Lung (tissue), 12 donors: ENCODE data around the gene FUT9. TPM values are rescaled to one million over a fixed set of nuclear protein-coding genes. Genes with fewer than 3 reads are reported as not detected.

ENCODE experiments used
- ATAC-seq: fragments of 200-7000 bp; cut with Tn5 transposase; one replicate; pipeline ENCODE4 v1.9.1; 2020; ENCODE audit warnings: moderate number of reproducible peaks; ENCODE audit not compliant: insufficient read depth, low FRiP score
- DNase-seq, 3 donors: peaks; one replicate each; pipeline ENCODE4 v3.0.0-alpha.2; 2013 to 2017
- H3K27ac ChIP-seq, 2 donors: one replicate each; pipeline ENCODE4 v1.5.1; 2013; ENCODE audit warnings: mild to moderate bottlenecking in 2 of 2, moderate library complexity in 2 of 2, control low read depth in 1 of 2, inconsistent platforms in 1 of 2, low read depth in 1 of 2, low read length in 1 of 2
- H3K27me3 ChIP-seq, 3 donors: one replicate each; pipeline ENCODE4 v1.5.1; 2013; ENCODE audit warnings: low read length in 2 of 3; ENCODE audit not compliant: control insufficient read depth in 3 of 3, insufficient read depth in 3 of 3
- H3K36me3 ChIP-seq, 4 donors: one replicate each; pipeline ENCODE4 v1.5.1; 2013; ENCODE audit warnings: low read length in 4 of 4, mild to moderate bottlenecking in 1 of 4, moderate library complexity in 1 of 4; ENCODE audit not compliant: control insufficient read depth in 4 of 4, insufficient read depth in 4 of 4
- H3K4me1 ChIP-seq, 5 donors: one replicate each; pipeline ENCODE4 v1.5.1; 2013; ENCODE audit warnings: low read length in 5 of 5, mild to moderate bottlenecking in 2 of 5, moderate library complexity in 1 of 5; ENCODE audit not compliant: control insufficient read depth in 5 of 5, insufficient read depth in 5 of 5
- H3K4me3 ChIP-seq: one replicate; pipeline ENCODE4 v1.5.1; 2013; ENCODE audit warnings: mild to moderate bottlenecking, control low read depth, moderate library complexity
- H3K9ac ChIP-seq, 2 donors: one replicate each; pipeline ENCODE4 v1.5.1; 2013; ENCODE audit warnings: low read length in 2 of 2, control low read depth in 1 of 2; ENCODE audit not compliant: insufficient read depth in 1 of 2
- H3K9me3 ChIP-seq, 4 donors: one replicate each; pipeline ENCODE4 v1.5.1; 2013; ENCODE audit warnings: low read length in 3 of 4, mild to moderate bottlenecking in 1 of 4, moderate library complexity in 1 of 4; ENCODE audit not compliant: control insufficient read depth in 4 of 4, insufficient read depth in 3 of 4
- CTCF ChIP-seq: IDR thresholded peaks from 2 replicates; pipeline ENCODE4 v1.5.1; 2012; ENCODE audit warnings: mild to moderate bottlenecking; ENCODE audit errors: control extremely low read depth, extremely low read depth
- WGBS, 2 donors: extraction: QIAGEN DNeasy Blood & Tissue Kit; methylation state at CpG; one replicate each; pipeline ENCODE4 v1.1.7; 2013; 5-methylcytosine and 5-hydroxymethylcytosine counted together
- polyA plus RNA-seq, 2 donors: library from polyadenylated mRNA; stranded (reverse); fragments of 200-250 nt; gene quantifications; one replicate each; pipeline ENCODE4 v1.2.1, GENCODE V29; 2013
- total RNA-seq, 2 donors: library from RNA; depleted of rRNA in 1 of 2; stranded (reverse); fragments of >200 nt in 1 of 2; gene quantifications; one replicate each; pipeline ENCODE4 v1.2.1, GENCODE V29; 2014 to 2021
- donor health status: control.
- donor health status: control.
- donor health status: Bipolar disorder and iron deficiency.
- donor health status: healthy.
- donor health status: DM: yes; HTN: yes; CAD: no.

FUT9 gene
- total and polyA plus RNA-seq, 4 donors: under 0.01 to 0.14 TPM; not detected in 2

- TF ChIP-seq CTCF: no peak
- no peak overlapping the region for H3K9ac ChIP-seq
- no peaks in the 10 kb centered on the region for H3K27me3 ChIP-seq
- H3K9me3 ChIP-seq: no peaks in the 10 kb centered on the region
- H3K27ac ChIP-seq: no peak overlapping the region
- no peaks in the 10 kb centered on the region for H3K4me1 ChIP-seq
- no peak overlapping the region for H3K4me3 ChIP-seq
- H3K36me3 ChIP-seq: no peaks in the 10 kb centered on the region
- ATAC-seq (no peak), DNase-seq (no peak)
- 73 to 75% methylated on average over 3 of the region's 3 CpGs for WGBS, 2 donors
Measured at GRCh38 chr6:96151707-96152106, 135.9 kb downstream of the FUT9 start.

DNA sequence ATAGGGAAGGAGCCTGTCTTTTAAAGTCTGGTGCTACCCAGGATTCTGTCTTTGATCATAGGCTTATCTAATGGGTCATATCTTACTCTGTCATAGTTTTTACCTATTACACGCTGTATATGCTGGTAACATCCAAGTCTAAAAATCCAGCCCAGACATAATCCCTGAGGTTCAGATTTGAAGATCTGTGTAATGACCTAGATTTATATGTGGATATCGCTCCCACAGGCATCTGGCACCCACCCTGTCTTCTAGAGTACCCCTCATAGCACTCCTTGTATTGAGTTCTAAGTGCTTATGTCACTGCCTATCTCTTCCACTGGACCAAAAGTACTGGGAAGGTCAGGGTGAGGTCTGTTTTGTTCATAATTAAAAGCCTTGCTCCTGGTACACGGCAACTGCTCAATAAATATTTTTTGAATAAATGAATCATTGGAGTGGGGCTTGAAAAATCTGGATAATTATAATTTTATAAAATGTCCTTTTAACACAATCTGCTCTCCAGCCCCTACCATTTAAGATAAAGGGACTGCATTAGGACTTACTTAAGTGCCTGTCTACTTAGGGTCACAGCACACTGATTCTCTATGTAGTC, 136.4 kb downstream of the FUT9 start:
- Histone ChIP-seq H3K9me3 (no peaks in the 10 kb centered on the region), H3K9ac (no peak overlapping the region), H3K36me3 (no peaks in the 10 kb centered on the region), H3K4me1 (no peaks in the 10 kb centered on the region), H3K27me3 (no peaks in the 10 kb centered on the region), H3K4me3 (no peak overlapping the region), H3K27ac (no peak overlapping the region)
- no peak for DNase-seq
- 85 to 92% methylated on average over 3 of the region's 3 CpGs for WGBS, 2 donors
- TF ChIP-seq CTCF: no peak
- no peak for ATAC-seq

- H3K4me1 ChIP-seq: no peaks in the 10 kb centered on the region
- no peaks in the 10 kb centered on the region for H3K27me3 ChIP-seq
- no peak for TF ChIP-seq CTCF
- no peak overlapping the region for H3K4me3 ChIP-seq
- no peak for DNase-seq
- H3K9ac ChIP-seq: no peak overlapping the region
- H3K36me3 ChIP-seq: no peaks in the 10 kb centered on the region
- no peaks in the 10 kb centered on the region for H3K9me3 ChIP-seq
- H3K27ac ChIP-seq: no peak overlapping the region
- ATAC-seq: no peak
Measured at GRCh38 chr6:96153775-96154174, 138.0 kb downstream of the FUT9 start.

GRCh38 chr6:96156425-96156824, 140.7 kb downstream of the FUT9 start:
- Histone ChIP-seq H3K36me3 (no peaks in the 10 kb centered on the region), H3K9ac (no peak overlapping the region), H3K27me3 (no peaks in the 10 kb centered on the region), H3K4me1 (no peaks in the 10 kb centered on the region), H3K4me3 (no peak overlapping the region), H3K27ac (no peak overlapping the region), H3K9me3 (no peaks in the 10 kb centered on the region)
- no peak for TF ChIP-seq CTCF
- DNase-seq (no peak), ATAC-seq (no peak)
- 71% methylated on average over 4 of the region's 4 CpGs for WGBS, 2 donors
